ENCODE data around the gene HPS1. TPM values are rescaled to one million over a fixed set of nuclear protein-coding genes. Genes with fewer than 3 reads are reported as not detected.

The HPS1 gene
- total RNA-seq, 1 experiment from 2014 or later, result 30.4 TPM

GRCh38 chr10:98465866-98466265, 19.1 kb upstream of the HPS1 start:
- no peak for DNase-seq (ENCODE audit: low read depth)

- no peak for DNase-seq (ENCODE audit: low read depth)
Observed at GRCh38 chr10:98463976-98464754, 17.4 kb upstream of the HPS1 start.

- DNase-seq (ENCODE audit: low read depth), result no peak
Observed at GRCh38 chr10:98463016-98463415, 16.3 kb upstream of the HPS1 start.

- no peak for DNase-seq (ENCODE audit: low read depth)
Observed at GRCh38 chr10:98461500-98461842, 14.7 kb upstream of the HPS1 start.

- DNase-seq (ENCODE audit: low read depth), result peak; percentile 92
Observed at GRCh38 chr10:98460837-98461499, 14.2 kb upstream of the HPS1 start.

GRCh38 chr10:98458809-98459784, 12.4 kb upstream of the HPS1 start:
- DNase-seq (ENCODE audit: low read depth), result no peak

- DNase-seq (ENCODE audit: low read depth), result no peak
Observed at GRCh38 chr10:98457721-98458120, 11.0 kb upstream of the HPS1 start.

- DNase-seq (ENCODE audit: low read depth), result no peak
Observed at GRCh38 chr10:98456686-98457482, 10.1 kb upstream of the HPS1 start.

- no peak for DNase-seq (ENCODE audit: low read depth)
Observed at GRCh38 chr10:98456043-98456570, 9.4 kb upstream of the HPS1 start.

- no peak for DNase-seq (ENCODE audit: low read depth)
Observed at GRCh38 chr10:98453729-98454128, 7.0 kb upstream of the HPS1 start.

GRCh38 chr10:98450618-98451017, 3.9 kb upstream of the HPS1 start:
- no peak for DNase-seq (ENCODE audit: low read depth)

GRCh38 chr10:98449287-98449686, 2.6 kb upstream of the HPS1 start:
- no peak for DNase-seq (ENCODE audit: low read depth)

GRCh38 chr10:98446151-98446660, 529 bp downstream of the HPS1 start:
- no peak for DNase-seq (ENCODE audit: low read depth)

GRCh38 chr10:98445200-98445812, 1.4 kb downstream of the HPS1 start:
- DNase-seq (ENCODE audit: low read depth), result no peak

- DNase-seq (ENCODE audit: low read depth), result no peak
Observed at GRCh38 chr10:98444314-98445006, 2.3 kb downstream of the HPS1 start.

- no peak for DNase-seq (ENCODE audit: low read depth)
Observed at GRCh38 chr10:98438715-98439114, 8.0 kb downstream of the HPS1 start.

GRCh38 chr10:98436704-98437103, 10.0 kb downstream of the HPS1 start:
- DNase-seq (ENCODE audit: low read depth), result no peak

GRCh38 chr10:98435178-98435577, 11.6 kb downstream of the HPS1 start:
- no peak for DNase-seq (ENCODE audit: low read depth)

Data from HT1080 (cell line).